ENCODE results near the gene SLC16A5. TPM values are rescaled to one million over a fixed set of nuclear protein-coding genes. Genes with fewer than 3 reads are reported as not detected.
A peak's percentile ranks its signal among the peaks of the same experiment; 100 is the strongest.

The SLC16A5 gene
- total RNA-seq, 1 donor from 2014 or later, result 7.1 TPM

DNA sequence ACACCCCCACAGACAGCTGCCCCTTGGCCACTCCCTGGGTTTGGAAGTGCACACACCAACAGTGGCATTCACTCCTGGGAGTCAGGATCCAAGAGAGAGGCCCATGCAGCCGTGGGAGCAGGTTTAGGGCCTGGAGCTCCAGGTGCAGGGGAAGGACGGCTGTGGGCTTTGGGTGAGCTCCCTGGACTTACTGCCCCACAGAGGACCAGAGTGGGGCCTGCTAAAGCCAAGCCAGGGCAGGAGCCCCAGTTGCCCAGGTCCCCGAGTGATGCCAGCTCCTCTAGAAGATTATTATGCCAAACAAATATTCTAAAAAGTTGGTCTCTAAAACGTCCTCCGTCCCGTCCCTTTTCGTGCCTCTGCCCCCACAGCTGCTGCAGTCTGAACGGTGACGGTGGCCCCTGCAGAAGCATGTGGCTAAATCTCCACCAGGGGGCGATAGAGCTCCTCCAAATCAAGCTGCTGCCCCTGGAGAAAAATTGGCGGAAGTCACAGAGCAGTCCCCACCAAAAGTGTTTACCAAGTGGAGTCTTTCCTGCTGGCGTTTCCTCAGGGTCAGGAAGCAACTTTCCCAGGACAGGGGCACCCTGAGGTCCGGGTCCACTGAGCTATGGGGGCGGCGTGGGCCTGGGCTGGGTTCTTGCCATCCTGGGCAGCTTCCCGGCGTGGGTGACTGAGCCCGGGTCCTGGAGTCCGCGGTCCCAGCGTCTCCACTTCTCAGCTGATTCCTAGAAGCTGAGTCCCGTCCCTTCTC is 26.2 kb downstream of the SLC16A5 start:
- Mint-ChIP-seq H3K4me3 (ENCODE audit: unreplicated experiment) (no peak overlapping the region), H3K4me1 (ENCODE audit: low read depth, unreplicated experiment) (peaks cover 9% of the 10 kb centered on the region), H3K9me3 (ENCODE audit: unreplicated experiment) (peaks cover 2% of the 10 kb centered on the region), H3K36me3 (ENCODE audit: low read depth, unreplicated experiment) (peaks cover 7% of the 10 kb centered on the region), H3K27me3 (ENCODE audit: low read depth, unreplicated experiment) (no peaks in the 10 kb centered on the region), H3K27ac (ENCODE audit: unreplicated experiment) (no peak overlapping the region)
- Histone ChIP-seq H3K9ac (ENCODE audit: low read length) (peak overlapping the region; percentile 76), H2AFZ (ENCODE audit: low read depth, low read length) (peak overlapping the region; percentile 95), H3K4me3 (ENCODE audit: insufficient read depth, low read depth, low read length) (peak overlapping the region; percentile 59), H3K4me1 (ENCODE audit: insufficient read depth, low read length) (peaks cover 24% of the 10 kb centered on the region), H3K4me2 (ENCODE audit: low read length) (peak overlapping the region; percentile 93), H3K79me2 (ENCODE audit: insufficient read depth, low read length) (peaks cover 7% of the 10 kb centered on the region), H3K36me3 (ENCODE audit: insufficient read depth, low read length) (no peaks in the 10 kb centered on the region), H3K27me3 (ENCODE audit: insufficient read depth, low read length) (peaks cover under 1% of the 10 kb centered on the region), H3K27ac (ENCODE audit: low read depth, low read length) (peak overlapping the region; percentile 49), H3K9me3 (ENCODE audit: insufficient read depth, low read depth, low read length) (no peaks in the 10 kb centered on the region), H4K20me1 (ENCODE audit: insufficient read depth, low read length) (peaks cover 6% of the 10 kb centered on the region)
- DNase-seq (ENCODE audit: low read depth) (peak; percentile 66), FAIRE-seq (no peak)
- no peak for TF ChIP-seq EZH2 (IDR thresholded peaks at IDR 0.05; ENCODE audit: insufficient read depth, low read length)
- TF ChIP-seq, protein P1, sequence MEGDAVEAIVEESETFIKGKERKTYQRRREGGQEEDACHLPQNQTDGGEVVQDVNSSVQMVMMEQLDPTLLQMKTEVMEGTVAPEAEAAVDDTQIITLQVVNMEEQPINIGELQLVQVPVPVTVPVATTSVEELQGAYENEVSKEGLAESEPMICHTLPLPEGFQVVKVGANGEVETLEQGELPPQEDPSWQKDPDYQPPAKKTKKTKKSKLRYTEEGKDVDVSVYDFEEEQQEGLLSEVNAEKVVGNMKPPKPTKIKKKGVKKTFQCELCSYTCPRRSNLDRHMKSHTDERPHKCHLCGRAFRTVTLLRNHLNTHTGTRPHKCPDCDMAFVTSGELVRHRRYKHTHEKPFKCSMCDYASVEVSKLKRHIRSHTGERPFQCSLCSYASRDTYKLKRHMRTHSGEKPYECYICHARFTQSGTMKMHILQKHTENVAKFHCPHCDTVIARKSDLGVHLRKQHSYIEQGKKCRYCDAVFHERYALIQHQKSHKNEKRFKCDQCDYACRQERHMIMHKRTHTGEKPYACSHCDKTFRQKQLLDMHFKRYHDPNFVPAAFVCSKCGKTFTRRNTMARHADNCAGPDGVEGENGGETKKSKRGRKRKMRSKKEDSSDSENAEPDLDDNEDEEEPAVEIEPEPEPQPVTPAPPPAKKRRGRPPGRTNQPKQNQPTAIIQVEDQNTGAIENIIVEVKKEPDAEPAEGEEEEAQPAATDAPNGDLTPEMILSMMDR (IDR thresholded peaks at IDR 0.05; ENCODE audit: insufficient read depth, low read depth, low read length), result peak; percentile 85

DNA sequence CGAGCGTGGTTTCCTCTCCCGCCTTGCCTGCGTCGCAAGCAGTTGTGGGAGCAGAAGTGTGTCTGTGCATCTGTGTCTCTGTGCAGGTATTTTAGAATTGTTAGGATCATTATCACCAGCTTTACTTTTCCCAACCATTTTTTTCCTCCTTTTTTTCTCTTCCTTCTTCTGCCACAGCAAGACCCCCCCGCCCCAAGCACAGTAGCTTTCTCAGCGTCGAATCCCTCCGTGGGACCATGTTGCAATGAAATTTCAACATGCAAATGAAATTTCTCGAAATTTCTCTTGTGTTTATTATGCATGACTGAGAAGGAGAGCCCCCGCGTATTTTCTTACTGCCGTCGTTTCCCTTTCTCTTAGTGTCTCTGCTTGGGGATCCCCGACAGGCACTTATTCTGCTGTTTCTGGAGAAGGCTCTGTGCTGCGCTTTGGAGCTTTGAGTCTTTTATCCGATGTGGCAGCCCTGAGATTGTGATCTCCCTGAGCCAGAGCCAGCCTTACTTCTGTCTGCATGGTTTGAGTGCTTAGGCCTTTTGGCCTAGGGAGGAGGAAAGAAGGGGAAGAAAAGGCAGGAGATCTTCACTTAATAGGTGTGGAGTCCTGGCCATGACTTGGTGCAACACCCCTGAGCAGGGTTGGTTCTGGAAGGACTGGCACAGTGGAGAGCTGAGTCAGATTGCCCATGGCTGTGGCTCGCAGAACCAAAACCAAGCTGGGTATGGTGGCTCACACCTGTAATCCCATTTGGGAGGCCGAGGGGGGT is 27.0 kb downstream of the SLC16A5 start:
- H3K36me3 ChIP-seq (ENCODE audit: insufficient read depth, low read length), result no peaks in the 10 kb centered on the region
- peak overlapping the region; percentile 93 for H3K4me2 ChIP-seq (ENCODE audit: low read length)
- Mint-ChIP-seq H3K27ac (ENCODE audit: unreplicated experiment) (no peak overlapping the region), H3K9me3 (ENCODE audit: unreplicated experiment) (peaks cover 2% of the 10 kb centered on the region), H3K4me3 (ENCODE audit: unreplicated experiment) (no peak overlapping the region), H3K27me3 (ENCODE audit: low read depth, unreplicated experiment) (no peaks in the 10 kb centered on the region), H3K36me3 (ENCODE audit: low read depth, unreplicated experiment) (peaks cover 7% of the 10 kb centered on the region), H3K4me1 (ENCODE audit: low read depth, unreplicated experiment) (peaks cover 9% of the 10 kb centered on the region)
- peak overlapping the region; percentile 95 for H2AFZ ChIP-seq (ENCODE audit: low read depth, low read length)
- peak overlapping the region; percentile 49 for H3K27ac ChIP-seq (ENCODE audit: low read depth, low read length)
- no peak for TF ChIP-seq EZH2 (IDR thresholded peaks at IDR 0.05; ENCODE audit: insufficient read depth, low read length)
- TF ChIP-seq, protein P1 (IDR thresholded peaks at IDR 0.05; ENCODE audit: insufficient read depth, low read depth, low read length), result no peak
- H3K9ac ChIP-seq (ENCODE audit: low read length), result peak overlapping the region; percentile 76
- FAIRE-seq, result no peak
- peaks cover 6% of the 10 kb centered on the region for H4K20me1 ChIP-seq (ENCODE audit: insufficient read depth, low read length)
- H3K27me3 ChIP-seq (ENCODE audit: insufficient read depth, low read length), result no peaks in the 10 kb centered on the region
- H3K79me2 ChIP-seq (ENCODE audit: insufficient read depth, low read length), result peaks cover 7% of the 10 kb centered on the region
- H3K9me3 ChIP-seq (ENCODE audit: insufficient read depth, low read depth, low read length), result no peaks in the 10 kb centered on the region
- H3K4me1 ChIP-seq (ENCODE audit: insufficient read depth, low read length), result peaks cover 17% of the 10 kb centered on the region
- DNase-seq (ENCODE audit: low read depth), result no peak
- peak overlapping the region; percentile 59 for H3K4me3 ChIP-seq (ENCODE audit: insufficient read depth, low read depth, low read length)

Data from astrocyte (in vitro differentiated cells and primary cell).